Lower lobe of right lung (tissue), 2 donors: ENCODE measurements around the gene FKBP10. TPM values are rescaled to one million over a fixed set of nuclear protein-coding genes. Genes with fewer than 3 reads are reported as not detected.

Experiments
- ATAC-seq, 2 donors: fragments of 200-7000 bp; cut with Tn5 transposase; one replicate each; pipeline ENCODE4 v1.9.1; 2020 to 2022; ENCODE audit warnings: mild to moderate bottlenecking in 2 of 2, moderate library complexity in 2 of 2
- DNase-seq: peaks from one replicate; pipeline ENCODE4 v3.0.0-alpha.2; 2020
- H3K27ac ChIP-seq: fragments of 200-600 bp; one replicate; pipeline ENCODE4 v1.8.0; 2022
- H3K27me3 ChIP-seq: fragments of 200-600 bp; one replicate; pipeline ENCODE4 v1.8.0; 2022; ENCODE audit warnings: low read depth
- H3K36me3 ChIP-seq: fragments of 200-600 bp; one replicate; pipeline ENCODE4 v1.8.0; 2022; ENCODE audit warnings: mild to moderate bottlenecking
- H3K4me1 ChIP-seq: fragments of 200-600 bp; one replicate; pipeline ENCODE4 v1.8.0; 2022
- H3K4me3 ChIP-seq: fragments of 200-600 bp; one replicate; pipeline ENCODE4 v1.8.0; 2022; ENCODE audit warnings: mild to moderate bottlenecking
- H3K9me3 ChIP-seq: fragments of 200-600 bp; one replicate; pipeline ENCODE4 v1.8.0; 2022
- intact Hi-C: fragments of 100-400 bp; cut with DNase I; formaldehyde crosslinking; loops from one replicate; pipeline ENCODE4 v1.11.0; 2022
- total RNA-seq: library from RNA; stranded (reverse); fragmentation: NEBNext Ultra II Directional; extraction: Animal tissue kit (Norgen Biotek cat#: 25700); gene quantifications from one replicate; pipeline ENCODE4 v1.2.1, GENCODE V29; 2021
- TF ChIP-seq, protein P1 (sequence below): fragments of 200-600 bp; IDR thresholded peaks from one replicate; pipeline ENCODE4 v1.8.0; 2022; ENCODE audit warnings: antibody characterized with exemption, mild to moderate bottlenecking
- donor health status: DM: no; HTN: yes; CAD: no; lungs with severe emphysema.

FKBP10 gene
- total RNA-seq, 1 donor from 2014 or later: 27.4 TPM

DNA sequence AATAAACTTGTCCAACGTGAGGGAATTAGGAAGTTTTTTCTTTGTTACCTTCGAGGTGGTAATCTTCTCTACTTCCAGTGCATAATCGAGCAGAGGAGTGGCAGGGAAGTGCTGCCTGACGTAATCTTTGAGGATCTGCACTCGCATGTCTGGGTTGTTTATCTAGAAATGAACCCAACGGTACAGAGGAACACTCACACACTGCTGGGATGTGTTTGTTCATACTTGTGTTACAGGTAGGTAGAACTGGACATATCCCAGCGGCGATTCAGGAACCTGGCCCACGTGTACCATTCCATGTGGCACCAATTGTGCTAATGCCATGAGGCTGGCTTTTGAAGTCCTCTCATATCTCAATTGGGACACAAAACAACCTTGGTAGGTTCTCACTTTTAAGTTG, 56.6 kb downstream of the FKBP10 start:
- Histone ChIP-seq H3K9me3 (no peaks in the 10 kb centered on the region), H3K27ac (no peak overlapping the region), H3K27me3 (no peaks in the 10 kb centered on the region), H3K36me3 (peaks cover 75% of the 10 kb centered on the region), H3K4me1 (peaks cover 4% of the 10 kb centered on the region), H3K4me3 (no peak overlapping the region)
- intact Hi-C loops: no loop called here
- peak; percentile 44 to 56 for ATAC-seq
- no peak for DNase-seq
- TF ChIP-seq, protein P1, sequence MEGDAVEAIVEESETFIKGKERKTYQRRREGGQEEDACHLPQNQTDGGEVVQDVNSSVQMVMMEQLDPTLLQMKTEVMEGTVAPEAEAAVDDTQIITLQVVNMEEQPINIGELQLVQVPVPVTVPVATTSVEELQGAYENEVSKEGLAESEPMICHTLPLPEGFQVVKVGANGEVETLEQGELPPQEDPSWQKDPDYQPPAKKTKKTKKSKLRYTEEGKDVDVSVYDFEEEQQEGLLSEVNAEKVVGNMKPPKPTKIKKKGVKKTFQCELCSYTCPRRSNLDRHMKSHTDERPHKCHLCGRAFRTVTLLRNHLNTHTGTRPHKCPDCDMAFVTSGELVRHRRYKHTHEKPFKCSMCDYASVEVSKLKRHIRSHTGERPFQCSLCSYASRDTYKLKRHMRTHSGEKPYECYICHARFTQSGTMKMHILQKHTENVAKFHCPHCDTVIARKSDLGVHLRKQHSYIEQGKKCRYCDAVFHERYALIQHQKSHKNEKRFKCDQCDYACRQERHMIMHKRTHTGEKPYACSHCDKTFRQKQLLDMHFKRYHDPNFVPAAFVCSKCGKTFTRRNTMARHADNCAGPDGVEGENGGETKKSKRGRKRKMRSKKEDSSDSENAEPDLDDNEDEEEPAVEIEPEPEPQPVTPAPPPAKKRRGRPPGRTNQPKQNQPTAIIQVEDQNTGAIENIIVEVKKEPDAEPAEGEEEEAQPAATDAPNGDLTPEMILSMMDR: no peak

DNA sequence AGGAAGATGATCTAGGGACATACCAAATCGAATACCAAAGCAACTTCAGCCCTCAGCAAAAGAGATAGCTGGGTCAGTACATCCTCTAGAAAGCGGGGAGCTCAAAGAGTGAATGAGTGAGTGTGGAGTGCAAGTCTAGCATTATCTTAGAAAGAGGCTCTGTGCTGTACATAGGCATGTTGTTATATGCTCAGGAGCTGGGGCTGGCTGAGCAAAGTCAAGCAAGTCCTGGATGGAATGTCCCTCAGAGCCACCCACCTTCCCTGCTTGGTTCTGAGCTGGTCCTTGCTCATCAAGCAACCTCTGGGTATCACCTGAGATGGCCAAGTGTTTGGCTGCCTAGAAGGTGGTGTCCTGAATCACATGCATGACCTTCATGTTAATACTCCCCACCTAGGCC, 57.3 kb downstream of the FKBP10 start:
- H3K4me3 ChIP-seq: no peak overlapping the region
- H3K9me3 ChIP-seq: no peaks in the 10 kb centered on the region
- no peak for DNase-seq
- peaks cover 81% of the 10 kb centered on the region for H3K36me3 ChIP-seq
- intact Hi-C loops: no loop called here
- no peak overlapping the region for H3K27ac ChIP-seq
- ATAC-seq: no peak
- TF ChIP-seq, protein P1: no peak
- H3K27me3 ChIP-seq: no peaks in the 10 kb centered on the region
- H3K4me1 ChIP-seq: peaks cover 4% of the 10 kb centered on the region

DNA sequence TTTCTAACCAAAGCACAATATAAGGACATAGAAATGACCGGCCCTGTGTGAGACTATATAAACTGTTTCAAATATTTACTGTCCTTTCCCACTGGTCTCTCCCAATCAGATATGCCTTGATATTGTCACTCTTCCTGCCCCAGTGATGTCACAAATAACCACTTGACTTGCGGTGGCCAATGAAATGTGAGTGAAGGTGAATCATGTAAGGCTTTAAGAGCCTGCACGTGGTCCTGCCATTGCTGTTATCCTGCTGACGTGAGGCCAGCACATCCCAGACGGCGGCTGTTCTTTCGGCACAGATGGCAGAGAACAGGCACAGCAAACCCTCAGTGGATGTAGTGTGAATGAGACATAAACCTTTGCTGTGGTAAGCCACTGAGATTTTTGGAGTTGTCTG, 57.8 kb downstream of the FKBP10 start:
- H3K27ac ChIP-seq: no peak overlapping the region
- ATAC-seq: no peak
- intact Hi-C loops: no loop called here

DNA sequence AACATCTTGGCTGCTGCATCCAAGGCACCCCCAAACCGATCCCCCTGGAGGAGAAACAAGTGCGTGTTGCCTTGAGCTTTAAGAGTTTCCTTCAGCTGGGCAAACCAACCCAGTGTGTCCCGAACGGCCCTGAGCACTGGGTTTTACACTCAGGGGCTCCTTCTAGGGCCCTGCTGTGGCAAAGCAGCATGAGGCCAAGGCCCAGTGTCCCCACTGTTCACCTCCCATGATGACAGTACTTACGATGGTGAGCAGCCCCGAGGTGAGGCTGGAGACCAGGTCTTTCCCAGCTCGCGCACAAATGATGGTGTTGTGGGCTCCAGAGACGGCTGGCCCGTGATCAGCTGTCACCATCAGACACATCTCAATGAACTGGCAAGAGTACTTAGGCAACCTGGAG, 59.0 kb downstream of the FKBP10 start:
- no peak overlapping the region for H3K4me3 ChIP-seq
- no peaks in the 10 kb centered on the region for H3K27me3 ChIP-seq
- DNase-seq (no peak), ATAC-seq (no peak)
- no peak overlapping the region for H3K27ac ChIP-seq
- peaks cover 84% of the 10 kb centered on the region for H3K36me3 ChIP-seq
- H3K9me3 ChIP-seq: no peaks in the 10 kb centered on the region
- TF ChIP-seq, protein P1: no peak
- H3K4me1 ChIP-seq: no peaks in the 10 kb centered on the region
- intact Hi-C loops: no loop called here

More for the DNA sequence above, 57.8 kb downstream of the FKBP10 start:
- Histone ChIP-seq H3K36me3 (peaks cover 81% of the 10 kb centered on the region), H3K9me3 (no peaks in the 10 kb centered on the region), H3K4me3 (no peak overlapping the region), H3K4me1 (peaks cover under 1% of the 10 kb centered on the region), H3K27me3 (no peaks in the 10 kb centered on the region)
- TF ChIP-seq, protein P1: no peak
- no peak for DNase-seq

Other genes starting within 250 kb of the FKBP10 start
- not detected for gene KRT9, start 240.9 kb upstream of the FKBP10 start, total RNA-seq
- gene KRT14, start 226.1 kb upstream of the FKBP10 start, total RNA-seq: not detected
- not detected for gene KRT16, start 200.2 kb upstream of the FKBP10 start, total RNA-seq
- 2.6 TPM for gene KRT17, start 188.4 kb upstream of the FKBP10 start, total RNA-seq
- 943 TPM for gene EIF1, start 124.1 kb upstream of the FKBP10 start, total RNA-seq
- gene GAST, start 100.7 kb upstream of the FKBP10 start, total RNA-seq: not detected
- 0.62 TPM for gene HAP1, start 78.4 kb upstream of the FKBP10 start, total RNA-seq
- gene JUP, start 26.3 kb upstream of the FKBP10 start, total RNA-seq: 92.5 TPM
- gene P3H4, start 1.1 kb upstream of the FKBP10 start, total RNA-seq: 9.2 TPM
- 32.0 TPM for gene NT5C3B, start 23.2 kb downstream of the FKBP10 start, total RNA-seq
- 0.50 TPM for gene KLHL10, start 24.8 kb downstream of the FKBP10 start, total RNA-seq
- gene KLHL11, start 52.4 kb downstream of the FKBP10 start, total RNA-seq: 12.3 TPM
- 105 TPM for gene ACLY, start 105.9 kb downstream of the FKBP10 start, total RNA-seq
- 5.4 TPM for gene ODAD4, start 117.6 kb downstream of the FKBP10 start, total RNA-seq
- 46.3 TPM for gene CNP, start 153.8 kb downstream of the FKBP10 start, total RNA-seq
- 82.0 TPM for gene DNAJC7, start 204.4 kb downstream of the FKBP10 start, total RNA-seq
- 27.1 TPM for gene NKIRAS2, start 207.1 kb downstream of the FKBP10 start, total RNA-seq
- 0.89 TPM for gene C17orf113, start 237.6 kb downstream of the FKBP10 start, total RNA-seq